Stimulated activated CD8-positive, alpha-beta memory T cell treated with anti-CD3 and anti-CD28 coated beads, Interleukin-4, amount 100 ng/mL, for 24 hours (primary cell): Measurements from ENCODE around the gene TTC12.
A peak's percentile ranks its signal among the peaks of the same experiment; 100 is the strongest.

Source experiments
- DNase-seq: peaks from one replicate; pipeline ENCODE4 v3.0.0-alpha.2; 2020; ENCODE audit warnings: low read depth

TTC12 gene, protein sequence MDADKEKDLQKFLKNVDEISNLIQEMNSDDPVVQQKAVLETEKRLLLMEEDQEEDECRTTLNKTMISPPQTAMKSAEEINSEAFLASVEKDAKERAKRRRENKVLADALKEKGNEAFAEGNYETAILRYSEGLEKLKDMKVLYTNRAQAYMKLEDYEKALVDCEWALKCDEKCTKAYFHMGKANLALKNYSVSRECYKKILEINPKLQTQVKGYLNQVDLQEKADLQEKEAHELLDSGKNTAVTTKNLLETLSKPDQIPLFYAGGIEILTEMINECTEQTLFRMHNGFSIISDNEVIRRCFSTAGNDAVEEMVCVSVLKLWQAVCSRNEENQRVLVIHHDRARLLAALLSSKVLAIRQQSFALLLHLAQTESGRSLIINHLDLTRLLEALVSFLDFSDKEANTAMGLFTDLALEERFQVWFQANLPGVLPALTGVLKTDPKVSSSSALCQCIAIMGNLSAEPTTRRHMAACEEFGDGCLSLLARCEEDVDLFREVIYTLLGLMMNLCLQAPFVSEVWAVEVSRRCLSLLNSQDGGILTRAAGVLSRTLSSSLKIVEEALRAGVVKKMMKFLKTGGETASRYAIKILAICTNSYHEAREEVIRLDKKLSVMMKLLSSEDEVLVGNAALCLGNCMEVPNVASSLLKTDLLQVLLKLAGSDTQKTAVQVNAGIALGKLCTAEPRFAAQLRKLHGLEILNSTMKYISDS

GRCh38 chr11:113314389-113315301, at the start of gene TTC12:
Gene TTC12 (plus strand): TSS chr11:113314583. CDS start chr11:113316258, 1,675 bp downstream.
- peak; percentile 91 for DNase-seq

- DNase-seq: no peak
Measured at GRCh38 chr11:113265362-113265761, 49.0 kb upstream of the TTC12 start.

DNA sequence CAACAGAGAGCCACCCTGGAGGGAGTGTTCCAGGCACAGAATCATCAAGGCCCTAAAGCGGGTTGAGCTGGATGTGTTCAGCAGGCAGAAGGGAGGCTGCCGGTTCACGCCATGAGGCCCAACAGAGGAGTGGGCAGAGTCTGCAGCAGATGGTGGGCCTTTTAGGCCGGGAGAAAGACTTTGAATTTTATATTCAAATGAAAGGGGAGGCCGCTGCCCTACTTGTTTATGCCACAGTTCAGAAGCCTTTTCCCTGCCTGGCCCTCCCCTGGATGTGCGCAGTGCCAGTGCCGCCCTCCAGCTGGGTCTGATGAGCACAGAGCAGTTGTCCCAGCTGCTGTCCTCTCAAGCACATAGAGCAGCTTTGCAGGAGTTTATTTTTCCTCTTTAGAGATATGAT, 46.9 kb upstream of the TTC12 start:
- DNase-seq: no peak

DNA sequence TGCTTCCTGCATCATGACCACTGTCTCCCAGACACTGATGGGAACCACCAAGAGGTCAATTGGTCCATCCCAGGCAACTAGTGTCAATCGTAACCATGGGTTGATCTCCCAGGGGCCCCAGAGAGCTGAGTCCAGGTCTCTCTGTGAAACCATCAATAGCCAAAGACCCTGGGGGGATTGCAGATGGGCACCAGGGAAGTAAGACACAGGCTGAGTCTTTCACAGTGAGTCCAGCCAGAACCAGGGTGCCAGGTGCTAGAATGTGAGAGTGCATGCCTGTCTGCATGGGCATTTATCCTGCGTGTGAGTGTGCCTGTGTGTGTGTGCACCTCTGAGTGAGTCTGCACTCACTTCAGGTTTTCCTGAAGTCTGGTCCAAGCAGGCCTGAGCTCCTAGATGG, 45.3 kb upstream of the TTC12 start:
- no peak for DNase-seq

GRCh38 chr11:113269636-113270035, 44.7 kb upstream of the TTC12 start:
- DNase-seq: no peak

DNA sequence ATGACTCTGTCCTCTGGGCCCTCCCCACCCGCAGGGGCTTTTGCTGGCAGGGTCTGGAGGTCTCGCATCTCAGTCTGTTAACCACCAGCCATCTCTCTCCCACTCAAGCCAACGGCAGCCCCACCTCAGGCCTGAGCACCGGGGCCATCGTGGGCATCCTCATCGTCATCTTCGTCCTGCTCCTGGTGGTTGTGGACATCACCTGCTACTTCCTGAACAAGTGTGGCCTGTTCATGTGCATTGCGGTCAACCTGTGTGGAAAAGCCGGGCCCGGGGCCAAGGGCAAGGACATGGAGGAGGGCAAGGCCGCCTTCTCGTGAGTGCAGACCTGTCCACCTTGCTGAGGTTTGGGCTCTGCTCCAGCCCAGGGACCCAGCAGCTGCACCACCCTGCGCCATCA, 44.3 kb upstream of the TTC12 start:
- no peak for DNase-seq

DNA sequence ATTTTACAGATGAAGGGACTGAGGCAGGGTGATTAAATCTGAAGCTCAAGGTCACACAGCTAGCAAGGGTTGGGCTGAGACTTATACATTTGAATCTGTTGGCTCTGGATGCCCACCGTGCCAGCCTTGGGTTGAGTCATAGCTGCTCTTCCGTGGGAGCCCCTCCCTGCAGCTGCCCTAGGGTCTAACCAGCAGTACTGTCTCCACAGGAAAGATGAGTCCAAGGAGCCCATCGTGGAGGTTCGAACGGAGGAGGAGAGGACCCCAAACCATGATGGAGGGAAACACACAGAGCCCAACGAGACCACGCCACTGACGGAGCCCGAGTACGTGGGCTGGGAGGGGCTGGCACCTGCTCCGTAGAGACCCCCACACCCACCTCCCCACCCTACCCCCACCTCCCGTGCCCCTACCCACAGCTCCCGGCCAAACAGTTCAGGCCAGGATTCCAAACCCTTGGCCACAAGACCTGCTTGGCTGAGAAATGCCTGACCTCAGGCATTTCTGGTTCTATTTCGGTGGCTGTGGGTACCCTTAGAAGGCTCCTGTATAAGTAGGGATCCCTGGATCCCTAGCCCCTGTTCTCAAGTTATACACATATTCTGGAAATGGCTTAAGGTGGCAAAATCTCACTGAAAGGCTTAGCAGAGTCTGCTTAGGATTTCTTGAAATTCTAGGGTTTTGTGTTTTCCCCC, 42.7 kb upstream of the TTC12 start:
- DNase-seq: no peak

- DNase-seq: no peak
Measured at GRCh38 chr11:113272281-113272680, 42.1 kb upstream of the TTC12 start.

GRCh38 chr11:113272927-113273615, 41.3 kb upstream of the TTC12 start:
- DNase-seq: no peak

GRCh38 chr11:113273720-113274119, 40.7 kb upstream of the TTC12 start:
- no peak for DNase-seq

DNA sequence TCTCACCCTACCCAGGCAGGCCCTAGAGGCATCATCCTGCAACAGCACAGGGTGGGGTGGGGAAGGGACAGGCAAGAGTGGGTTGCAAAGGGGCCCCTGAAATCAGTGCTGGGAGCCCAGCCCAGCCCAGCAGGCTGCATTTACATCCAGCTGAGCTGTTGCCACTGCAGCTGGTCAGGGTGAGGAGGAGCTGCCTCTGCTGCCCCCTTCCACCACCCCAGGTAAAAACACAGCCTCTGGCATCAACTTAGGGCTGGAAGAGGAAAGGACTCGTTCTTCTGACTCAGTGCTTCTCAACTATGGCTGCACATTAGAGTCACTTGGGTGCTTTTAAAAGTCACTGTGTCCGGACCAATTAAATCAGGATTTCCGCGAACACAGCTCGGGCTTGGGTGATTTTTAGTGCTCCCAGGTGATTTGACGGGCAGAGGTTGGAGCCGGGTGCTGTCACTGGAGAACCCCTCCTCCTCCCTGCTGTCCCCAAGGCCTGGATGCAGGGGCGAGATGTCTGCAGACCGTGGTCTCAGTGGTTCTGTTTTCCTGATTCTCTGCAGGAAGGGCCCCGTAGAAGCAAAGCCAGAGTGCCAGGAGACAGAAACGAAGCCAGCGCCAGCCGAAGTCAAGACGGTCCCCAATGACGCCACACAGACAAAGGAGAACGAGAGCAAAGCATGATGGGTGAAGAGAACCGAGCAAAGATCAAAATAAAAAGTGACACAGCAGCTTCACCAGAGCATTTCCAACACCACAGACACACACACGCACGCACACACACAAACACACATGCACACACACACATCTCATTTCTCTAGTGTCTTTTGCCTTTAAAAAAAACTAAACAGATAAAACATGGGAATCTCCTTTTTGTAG, 39.4 kb upstream of the TTC12 start:
- no peak for DNase-seq

DNA sequence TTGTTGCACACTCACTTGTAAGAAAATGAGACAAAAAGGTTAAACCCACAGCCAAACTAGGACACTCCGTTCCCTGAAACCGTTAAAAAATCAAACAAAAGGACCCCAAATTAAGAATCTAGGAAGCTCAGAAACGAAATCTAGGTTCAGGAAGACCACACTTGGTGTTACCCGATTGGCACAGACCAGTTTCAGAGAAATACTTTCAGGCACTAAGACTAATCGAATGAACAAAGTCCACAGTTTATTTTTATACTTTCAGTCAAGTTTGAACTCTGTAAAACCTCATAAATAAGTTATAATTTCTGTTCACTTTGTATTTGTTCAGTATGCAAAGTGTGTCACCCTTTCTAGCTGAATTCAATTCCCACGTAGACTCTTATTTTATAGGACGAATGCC, 38.8 kb upstream of the TTC12 start:
- no peak for DNase-seq

DNA sequence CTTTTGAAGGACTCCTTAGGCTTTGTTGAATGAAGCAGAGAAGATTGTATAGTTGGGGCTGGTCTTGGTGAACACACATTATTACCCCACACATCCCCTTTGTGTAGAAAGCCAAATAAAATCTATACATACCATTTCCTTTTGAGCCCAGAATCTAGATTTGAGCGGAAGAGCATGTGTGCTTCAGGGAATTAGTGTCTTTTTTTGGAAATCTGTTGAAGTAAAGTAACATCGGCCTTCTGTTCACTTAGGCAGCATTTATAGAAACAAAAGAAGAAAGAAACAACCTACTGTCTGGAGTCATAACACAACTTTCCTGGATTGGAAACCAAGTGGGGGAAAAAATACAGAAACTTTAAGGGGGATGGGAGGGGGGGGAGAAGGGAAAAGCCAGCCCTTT, 37.9 kb upstream of the TTC12 start:
- no peak for DNase-seq

DNA sequence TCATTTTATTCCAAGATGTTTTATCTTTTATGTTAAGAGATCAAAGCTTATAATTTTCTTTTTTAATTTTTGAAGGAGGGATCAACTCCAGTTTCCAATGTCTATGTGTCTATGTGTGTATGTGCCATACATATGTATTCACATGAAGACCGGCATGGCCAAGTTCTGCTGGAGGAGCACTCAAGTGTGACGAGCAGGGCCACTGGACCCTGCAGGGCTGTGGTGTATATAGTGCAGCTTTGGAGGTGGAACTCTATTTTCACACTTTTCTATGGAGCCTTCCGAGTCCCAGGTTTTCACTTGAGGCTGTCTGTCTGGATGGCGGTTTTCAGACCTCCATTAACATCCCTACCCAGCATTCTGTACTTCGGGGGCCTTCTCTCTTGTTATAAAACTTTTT, 36.5 kb upstream of the TTC12 start:
- no peak for DNase-seq

- no peak for DNase-seq
Measured at GRCh38 chr11:113278481-113278880, 35.9 kb upstream of the TTC12 start.

DNA sequence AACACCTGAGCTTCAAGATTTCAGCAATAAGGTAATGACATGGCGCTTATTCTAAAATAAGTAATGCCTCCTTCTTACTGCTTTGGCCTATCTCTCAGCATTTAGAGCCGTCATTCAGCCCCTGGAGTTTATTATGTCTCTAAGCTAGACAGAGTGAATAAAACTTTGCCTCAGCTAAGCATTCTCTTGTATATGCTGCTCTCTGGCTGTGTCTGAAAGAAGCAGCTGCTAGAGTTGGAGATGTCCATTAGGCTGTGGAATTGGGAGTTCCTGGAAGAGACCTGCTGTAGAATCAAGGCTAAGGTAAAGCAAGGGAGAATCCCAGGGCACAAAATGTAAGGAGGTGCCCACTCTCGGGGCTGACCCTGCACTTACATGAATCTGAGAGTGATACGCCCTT, 35.5 kb upstream of the TTC12 start:
- no peak for DNase-seq

DNA sequence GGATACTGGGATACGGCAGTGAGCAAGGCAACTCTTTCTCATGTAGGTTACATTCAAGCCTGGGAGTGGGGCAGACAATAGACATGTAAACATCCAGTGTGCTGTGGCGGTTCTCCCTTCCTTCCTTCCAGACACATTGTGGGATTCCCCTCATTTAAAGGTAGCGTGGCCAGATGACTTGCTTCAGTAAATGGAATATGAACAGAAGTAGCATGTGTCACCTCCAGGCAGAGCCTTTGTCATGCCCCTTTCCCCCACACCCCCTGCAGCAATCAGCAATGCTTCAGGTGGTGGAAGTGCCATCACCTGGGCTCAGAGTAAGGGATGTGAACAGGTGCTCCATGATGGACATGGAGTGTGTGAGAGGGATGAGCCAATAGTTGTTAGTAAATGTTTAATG, 34.8 kb upstream of the TTC12 start:
- no peak for DNase-seq

- no peak for DNase-seq
Measured at GRCh38 chr11:113281052-113281725, 33.2 kb upstream of the TTC12 start.

DNA sequence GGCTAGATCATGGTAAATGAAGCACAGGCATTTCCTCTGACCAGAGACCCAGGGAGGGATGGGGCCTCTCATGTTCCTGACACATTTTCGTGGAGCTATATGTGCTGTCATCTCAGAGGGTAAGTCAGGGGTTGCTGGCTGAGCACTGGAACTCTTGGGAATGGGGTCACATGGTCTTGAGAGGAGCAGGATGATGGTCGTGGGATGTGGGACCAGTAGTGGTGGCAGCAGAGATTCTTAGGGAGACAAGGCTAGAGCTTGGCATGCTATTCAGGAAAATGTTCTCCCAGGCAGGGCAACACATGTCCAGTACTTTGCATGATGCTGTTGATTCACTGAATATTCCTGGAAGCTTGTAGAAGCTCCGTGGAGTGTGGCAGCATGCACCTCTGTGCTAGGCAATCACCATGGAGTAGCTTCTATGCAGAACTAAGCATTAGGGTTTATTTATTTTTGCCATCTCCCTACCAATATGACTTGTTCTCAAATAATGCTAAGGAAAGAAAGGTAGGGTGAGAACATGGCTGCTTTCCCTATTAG, 31.4 kb upstream of the TTC12 start:
- no peak for DNase-seq
